A549 (cell line): ENCODE data around the gene SLC34A1.

ENCODE experiments used
- CEBPB ChIP-seq, 2 experiments: fragments of >200 bp in 1 of 2; sonication (Bioruptor Twin) in 1 of 2; formaldehyde crosslinking in 1 of 2; IDR thresholded peaks; 2 replicates each; pipeline ENCODE4 v1.6.1; 2012 to 2016
- CHD4 ChIP-seq: fragments of 200-600 bp; sonication (generic); IDR thresholded peaks from 2 replicates; pipeline ENCODE4 v1.6.1; 2016; ENCODE audit warnings: antibody characterized with exemption, mild to moderate bottlenecking, borderline replicate concordance
- ELK1 ChIP-seq: fragments of 150-350 bp; IDR thresholded peaks from 2 replicates; pipeline ENCODE4 v1.6.1; 2014; ENCODE audit warnings: low read depth, mild to moderate bottlenecking, low read length
- EP300 ChIP-seq, 2 experiments: fragments of >200 bp; sonication (Bioruptor Twin); formaldehyde crosslinking; IDR thresholded peaks; 2 replicates in 1 of 2; 3 replicates in 1 of 2; pipeline ENCODE4 v1.6.1; 2016 to 2017
- ESRRA ChIP-seq: fragments of 150-350 bp; IDR thresholded peaks from 2 replicates; pipeline ENCODE4 v1.6.1; 2014; ENCODE audit warnings: mild to moderate bottlenecking, low read length, borderline replicate concordance
- FOSL2 ChIP-seq, 2 experiments: fragments of 450-650 bp in 1 of 2; fragments of >200 bp in 1 of 2; sonication (Bioruptor Twin) in 1 of 2; formaldehyde crosslinking; IDR thresholded peaks; 2 replicates each; pipeline versions ENCODE4 v1.5.0 to v1.6.1; 2016 to 2020; ENCODE audit warnings: mild to moderate bottlenecking in 1 of 2, moderate library complexity in 1 of 2
- HOXB13 ChIP-seq: fragments of 250-450 bp; sonication (Bioruptor Pico); IDR thresholded peaks from 2 replicates; pipeline ENCODE4 v1.5.0; 2020; ENCODE audit warnings: low read depth, mild to moderate bottlenecking, moderate library complexity
- KDM1A ChIP-seq: fragments of 200-600 bp; sonication (generic); IDR thresholded peaks from 2 replicates; pipeline ENCODE4 v1.6.1; 2016; ENCODE audit warnings: low read depth, mild to moderate bottlenecking
- POLR2A ChIP-seq: IDR thresholded peaks from 2 replicates; pipeline ENCODE4 v1.6.1; 2012; ENCODE audit warnings: mild to moderate bottlenecking, low read length
- RFX5 ChIP-seq: fragments of 450-650 bp; IDR thresholded peaks from 2 replicates; pipeline ENCODE4 v1.7.1; 2014; ENCODE audit warnings: antibody characterized with exemption, mild to moderate bottlenecking, moderate library complexity
- TF ChIP-seq, protein P1 (sequence below): fragments of >200 bp; sonication (Bioruptor Twin); formaldehyde crosslinking; IDR thresholded peaks from 3 replicates; pipeline ENCODE4 v1.5.1; 2016
- TF ChIP-seq, protein P2 (sequence below): fragments of 450-650 bp; IDR thresholded peaks from 2 replicates; pipeline ENCODE4 v1.6.1; 2014; ENCODE audit warnings: antibody characterized with exemption

DNA sequence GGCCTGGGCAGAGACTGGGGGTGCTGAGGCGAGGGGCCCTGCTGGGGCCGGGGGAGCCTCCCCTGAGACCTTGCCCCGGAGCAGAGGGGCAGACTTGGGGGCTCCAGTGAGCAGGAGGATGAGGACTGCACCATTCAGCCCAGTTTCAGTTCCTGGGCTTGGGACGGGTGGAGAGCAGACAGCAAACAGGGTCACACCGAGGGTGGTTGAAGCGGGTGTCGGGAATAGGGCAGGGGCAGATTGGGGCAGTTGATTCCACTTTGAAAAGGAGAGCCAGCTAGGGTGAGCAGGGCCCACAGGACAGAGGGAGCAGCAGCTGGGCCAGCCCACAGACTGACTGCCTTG is 46.7 kb downstream of the SLC34A1 start:
- TF ChIP-seq, protein P1, sequence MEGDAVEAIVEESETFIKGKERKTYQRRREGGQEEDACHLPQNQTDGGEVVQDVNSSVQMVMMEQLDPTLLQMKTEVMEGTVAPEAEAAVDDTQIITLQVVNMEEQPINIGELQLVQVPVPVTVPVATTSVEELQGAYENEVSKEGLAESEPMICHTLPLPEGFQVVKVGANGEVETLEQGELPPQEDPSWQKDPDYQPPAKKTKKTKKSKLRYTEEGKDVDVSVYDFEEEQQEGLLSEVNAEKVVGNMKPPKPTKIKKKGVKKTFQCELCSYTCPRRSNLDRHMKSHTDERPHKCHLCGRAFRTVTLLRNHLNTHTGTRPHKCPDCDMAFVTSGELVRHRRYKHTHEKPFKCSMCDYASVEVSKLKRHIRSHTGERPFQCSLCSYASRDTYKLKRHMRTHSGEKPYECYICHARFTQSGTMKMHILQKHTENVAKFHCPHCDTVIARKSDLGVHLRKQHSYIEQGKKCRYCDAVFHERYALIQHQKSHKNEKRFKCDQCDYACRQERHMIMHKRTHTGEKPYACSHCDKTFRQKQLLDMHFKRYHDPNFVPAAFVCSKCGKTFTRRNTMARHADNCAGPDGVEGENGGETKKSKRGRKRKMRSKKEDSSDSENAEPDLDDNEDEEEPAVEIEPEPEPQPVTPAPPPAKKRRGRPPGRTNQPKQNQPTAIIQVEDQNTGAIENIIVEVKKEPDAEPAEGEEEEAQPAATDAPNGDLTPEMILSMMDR, result no peak
- TF ChIP-seq ESRRA, result no peak
- no peak for TF ChIP-seq POLR2A
- TF ChIP-seq CEBPB (IDR thresholded peaks at IDR 0.05), result no peak
- TF ChIP-seq CHD4, result no peak
- no peak for TF ChIP-seq ELK1
- no peak for TF ChIP-seq FOSL2 (IDR thresholded peaks at IDR 0.05)
- no peak for TF ChIP-seq FOSL2 (CRISPR knock-in tag; IDR thresholded peaks at IDR 0.05)
- no peak for TF ChIP-seq RFX5
- TF ChIP-seq, protein P2, sequence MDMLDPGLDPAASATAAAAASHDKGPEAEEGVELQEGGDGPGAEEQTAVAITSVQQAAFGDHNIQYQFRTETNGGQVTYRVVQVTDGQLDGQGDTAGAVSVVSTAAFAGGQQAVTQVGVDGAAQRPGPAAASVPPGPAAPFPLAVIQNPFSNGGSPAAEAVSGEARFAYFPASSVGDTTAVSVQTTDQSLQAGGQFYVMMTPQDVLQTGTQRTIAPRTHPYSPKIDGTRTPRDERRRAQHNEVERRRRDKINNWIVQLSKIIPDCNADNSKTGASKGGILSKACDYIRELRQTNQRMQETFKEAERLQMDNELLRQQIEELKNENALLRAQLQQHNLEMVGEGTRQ, result no peak
- no peak for TF ChIP-seq HOXB13 (CRISPR knock-in tag)
- no peak for TF ChIP-seq EP300 (IDR thresholded peaks at IDR 0.05)
- no peak for TF ChIP-seq KDM1A
